OCI-LY1 (cell line): ENCODE measurements around the gene SLC12A7.

ENCODE experiments used
- H2AFZ ChIP-seq: fragments of 200-600 bp; sonication (generic), shearing (Covaris generic); 2 replicates; pipeline ENCODE4 v1.6.0; 2014; ENCODE audit warnings: antibody characterized with exemption, mild to moderate bottlenecking, low read length
- H3F3A ChIP-seq: fragments of 200-600 bp; sonication (generic), shearing (Covaris generic); 2 replicates; pipeline ENCODE4 v1.6.0; 2014; ENCODE audit warnings: mild to moderate bottlenecking, antibody characterized with exemption, low read length, moderate library complexity; ENCODE audit not compliant: insufficient read depth
- H3K27ac ChIP-seq: fragments of 200-600 bp; sonication (generic); 2 replicates; pipeline ENCODE4 v1.5.1; 2014; ENCODE audit warnings: low read length, mixed run types, mild to moderate bottlenecking, low read depth; ENCODE audit not compliant: poor library complexity, severe bottlenecking
- H3K27me3 ChIP-seq: fragments of 200-600 bp; sonication (generic); 2 replicates; pipeline ENCODE4 v1.6.0; 2014; ENCODE audit warnings: antibody characterized with exemption, mild to moderate bottlenecking, low read length, moderate library complexity; ENCODE audit not compliant: insufficient read depth
- H3K36me3 ChIP-seq: fragments of 200-600 bp; sonication (generic); 2 replicates; pipeline ENCODE4 v1.6.1; 2014; ENCODE audit warnings: mild to moderate bottlenecking, antibody characterized with exemption, low read length, moderate library complexity, mixed read lengths; ENCODE audit not compliant: insufficient read depth
- H3K4me1 ChIP-seq: fragments of 200-600 bp; sonication (generic); 2 replicates; pipeline ENCODE4 v1.5.1; 2014; ENCODE audit warnings: mild to moderate bottlenecking, low read length, moderate library complexity; ENCODE audit not compliant: insufficient read depth, severe bottlenecking
- H3K4me2 ChIP-seq: fragments of 200-600 bp; sonication (generic), shearing (Covaris generic); 2 replicates; pipeline ENCODE4 v1.6.1; 2014; ENCODE audit warnings: low read length
- H3K4me3 ChIP-seq: fragments of 200-600 bp; sonication (generic); 2 replicates; pipeline ENCODE4 v1.5.1; 2014; ENCODE audit warnings: low read length, low read depth, mild to moderate bottlenecking, mixed read lengths; ENCODE audit not compliant: poor library complexity, severe bottlenecking
- H3K79me2 ChIP-seq: fragments of 200-600 bp; shearing (Covaris generic); 2 replicates; pipeline ENCODE4 v1.6.1; 2016; ENCODE audit warnings: mixed run types, low read length, mixed read lengths; ENCODE audit not compliant: insufficient read depth
- H3K9ac ChIP-seq: fragments of 200-600 bp; sonication (generic), shearing (Covaris generic); 2 replicates; pipeline ENCODE4 v1.6.1; 2014; ENCODE audit warnings: mild to moderate bottlenecking, low read length, mixed read lengths
- H3K9me2 ChIP-seq: fragments of 200-600 bp; sonication (generic), shearing (Covaris generic); 2 replicates; pipeline ENCODE4 v1.6.1; 2014; ENCODE audit warnings: low read depth, mild to moderate bottlenecking, low read length, mixed read lengths
- H3K9me3 ChIP-seq: fragments of 200-600 bp; shearing (Covaris generic); 2 replicates; pipeline ENCODE4 v1.6.1; 2014; ENCODE audit warnings: low read length, mixed read lengths
- H4K20me1 ChIP-seq: fragments of 200-600 bp; sonication (generic), shearing (Covaris generic); 2 replicates; pipeline ENCODE4 v1.6.0; 2016; ENCODE audit warnings: mild to moderate bottlenecking, low read length; ENCODE audit not compliant: insufficient read depth
- CTCF ChIP-seq: fragments of 200-600 bp; sonication (generic), shearing (Covaris generic); IDR thresholded peaks from 2 replicates; pipeline ENCODE4 v1.5.1; 2017; ENCODE audit warnings: mild to moderate bottlenecking, antibody characterized with exemption, low read length, moderate library complexity, mixed read lengths
- EZH2 ChIP-seq: fragments of 200-600 bp; sonication (generic), shearing (Covaris generic); IDR thresholded peaks from 2 replicates; pipeline ENCODE4 v1.8.0; 2017; ENCODE audit warnings: borderline replicate concordance, mixed run types, mild to moderate bottlenecking, antibody characterized with exemption, low read length, moderate library complexity, mixed read lengths

The SLC12A7 gene

GRCh38 chr5:1088726-1089125 is 23.1 kb downstream of the SLC12A7 start:
- H2AFZ ChIP-seq = no peak overlapping the region
- 0 out of 2 replicates have a peak, but pooled peaks cover 7% of the 10 kb centered on the region for H3K27me3 ChIP-seq
- no peaks in the 10 kb centered on the region for H3K36me3 ChIP-seq
- no peak overlapping the region for H3K4me2 ChIP-seq
- TF ChIP-seq EZH2 = no peak
- no peak for TF ChIP-seq CTCF
- H3K9me2 ChIP-seq = no peaks in the 10 kb centered on the region
- H3K27ac ChIP-seq = no peak overlapping the region
- no peak overlapping the region for H3K4me3 ChIP-seq
- no peaks in the 10 kb centered on the region for H4K20me1 ChIP-seq
- no peaks in the 10 kb centered on the region for H3K4me1 ChIP-seq
- H3K9me3 ChIP-seq = no peaks in the 10 kb centered on the region
- H3K9ac ChIP-seq = no peak overlapping the region
- H3K79me2 ChIP-seq = no peaks in the 10 kb centered on the region
- H3F3A ChIP-seq = no peaks in the 10 kb centered on the region

- Histone ChIP-seq H3K4me3 (no peak overlapping the region), H3K36me3 (no peaks in the 10 kb centered on the region), H2AFZ (no peak overlapping the region), H4K20me1 (no peaks in the 10 kb centered on the region), H3K9me3 (no peaks in the 10 kb centered on the region), H3K79me2 (no peaks in the 10 kb centered on the region), H3K27me3 (0 out of 2 replicates have a peak, but pooled peaks cover 7% of the 10 kb centered on the region), H3K4me1 (no peaks in the 10 kb centered on the region), H3F3A (no peaks in the 10 kb centered on the region), H3K4me2 (no peak overlapping the region), H3K27ac (no peak overlapping the region), H3K9ac (no peak overlapping the region), H3K9me2 (no peaks in the 10 kb centered on the region)
- TF ChIP-seq CTCF (no peak), EZH2 (no peak)
These were observed 23.8 kb downstream of the SLC12A7 start for GRCh38 chr5:1088031-1088430.

GRCh38 chr5:1087428-1087827 is 24.4 kb downstream of the SLC12A7 start:
- H3K79me2 ChIP-seq = no peaks in the 10 kb centered on the region

More at GRCh38 chr5:1087428-1087827, 24.4 kb downstream of the SLC12A7 start:
- Histone ChIP-seq H3K9ac (no peak overlapping the region), H3K9me3 (no peaks in the 10 kb centered on the region), H3K36me3 (no peaks in the 10 kb centered on the region), H2AFZ (no peak overlapping the region), H3K4me3 (no peak overlapping the region), H3K9me2 (no peaks in the 10 kb centered on the region), H3K4me2 (no peak overlapping the region), H3K27ac (no peak overlapping the region), H3F3A (no peaks in the 10 kb centered on the region), H3K27me3 (0 out of 2 replicates have a peak, but pooled peaks cover 2% of the 10 kb centered on the region), H4K20me1 (no peaks in the 10 kb centered on the region), H3K4me1 (no peaks in the 10 kb centered on the region)
- TF ChIP-seq EZH2 (no peak), CTCF (no peak)
